AG09319 (cell line): ENCODE results near the gene DNAI4.

Source experiments
- DNase-seq: peaks from one replicate; pipeline ENCODE4 v3.0.0-alpha.2; 2010; ENCODE audit warnings: low read depth; ENCODE audit errors: extremely low read depth
- TF ChIP-seq, protein P1 (sequence below): IDR thresholded peaks from 2 replicates; pipeline ENCODE4 v1.5.1; 2011; ENCODE audit warnings: low read depth, mild to moderate bottlenecking, inconsistent platforms, low read length, moderate library complexity

The DNAI4 gene

DNA sequence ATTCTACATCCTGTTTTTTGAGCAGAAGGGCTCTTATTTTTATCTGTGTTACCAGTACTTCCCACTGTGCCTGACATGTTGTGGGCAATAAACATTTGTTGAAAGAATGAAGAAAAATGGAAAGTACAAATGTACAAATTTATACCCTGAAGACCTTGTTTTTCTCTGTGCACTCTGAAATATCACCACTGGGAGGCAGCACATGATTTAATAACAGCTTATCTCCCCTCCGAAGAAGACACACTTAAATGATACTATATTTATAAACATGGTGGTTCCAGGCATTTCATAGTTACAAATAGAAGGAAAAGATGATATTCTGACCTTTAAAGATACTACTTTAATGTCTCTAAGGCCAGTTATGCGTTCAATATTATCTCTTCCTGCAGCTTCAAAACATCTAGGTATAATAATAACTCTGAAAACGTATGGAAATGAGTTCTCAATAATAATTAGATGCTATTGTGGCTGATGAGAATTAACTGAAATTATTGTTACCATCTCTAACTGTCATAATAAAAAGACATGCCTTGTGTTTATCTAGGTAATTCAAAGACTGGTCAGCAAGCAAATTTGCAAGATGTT, 159.6 kb downstream of the DNAI4 start:
- DNase-seq, result peak; percentile 22
- TF ChIP-seq, protein P1, sequence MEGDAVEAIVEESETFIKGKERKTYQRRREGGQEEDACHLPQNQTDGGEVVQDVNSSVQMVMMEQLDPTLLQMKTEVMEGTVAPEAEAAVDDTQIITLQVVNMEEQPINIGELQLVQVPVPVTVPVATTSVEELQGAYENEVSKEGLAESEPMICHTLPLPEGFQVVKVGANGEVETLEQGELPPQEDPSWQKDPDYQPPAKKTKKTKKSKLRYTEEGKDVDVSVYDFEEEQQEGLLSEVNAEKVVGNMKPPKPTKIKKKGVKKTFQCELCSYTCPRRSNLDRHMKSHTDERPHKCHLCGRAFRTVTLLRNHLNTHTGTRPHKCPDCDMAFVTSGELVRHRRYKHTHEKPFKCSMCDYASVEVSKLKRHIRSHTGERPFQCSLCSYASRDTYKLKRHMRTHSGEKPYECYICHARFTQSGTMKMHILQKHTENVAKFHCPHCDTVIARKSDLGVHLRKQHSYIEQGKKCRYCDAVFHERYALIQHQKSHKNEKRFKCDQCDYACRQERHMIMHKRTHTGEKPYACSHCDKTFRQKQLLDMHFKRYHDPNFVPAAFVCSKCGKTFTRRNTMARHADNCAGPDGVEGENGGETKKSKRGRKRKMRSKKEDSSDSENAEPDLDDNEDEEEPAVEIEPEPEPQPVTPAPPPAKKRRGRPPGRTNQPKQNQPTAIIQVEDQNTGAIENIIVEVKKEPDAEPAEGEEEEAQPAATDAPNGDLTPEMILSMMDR, result peak; percentile 74
